H1 (cell line): ENCODE results near the gene FKBP10. TPM values are rescaled to one million over a fixed set of nuclear protein-coding genes. Genes with fewer than 3 reads are reported as not detected.

Experiments
- CTCF ChIA-PET: fragments of 300-600 bp; sonication (Branson Sonifier 250); formaldehyde crosslinking; loops from one replicate; lab custom pipeline; 2021; ENCODE audit not compliant: partially characterized antibody; lab: Charles Lee
- POLR2A ChIA-PET: fragments of 300-600 bp; sonication (Branson Sonifier 250); formaldehyde crosslinking; loops from one replicate; lab custom pipeline; 2021; ENCODE audit warnings: inconsistent platforms; ENCODE audit not compliant: partially characterized antibody; lab: Charles Lee
- DNase-seq, 2 experiments: peaks; one replicate each; pipeline versions ENCODE4 v3.0.0 to v3.0.0-alpha.2; 2010 to 2022; ENCODE audit warnings: low spot score in 2 of 2, low read depth in 1 of 2, mixed read lengths in 1 of 2
- FAIRE-seq: peaks from 2 replicates; lab custom pipeline; 2011; peaks lifted over from hg19 to GRCh38; lab: Jason Lieb, UNC
- H2AFZ ChIP-seq: 2 replicates; pipeline ENCODE4 v1.8.1; 2012; ENCODE audit warnings: low read length, inconsistent platforms
- H2AK5ac ChIP-seq: 2 replicates; pipeline ENCODE4 v1.6.1; 2013; ENCODE audit warnings: low read depth, low read length
- H2BK120ac ChIP-seq: replicated peaks from 2 replicates; pipeline ENCODE3; 2013; ENCODE audit warnings: low read depth, low read length, inconsistent platforms
- H2BK12ac ChIP-seq: 2 replicates; pipeline ENCODE4 v1.6.1; 2013; ENCODE audit warnings: low read depth, low read length
- H2BK15ac ChIP-seq: 2 replicates; pipeline ENCODE4 v1.6.1; 2013; ENCODE audit warnings: low read length
- H2BK20ac ChIP-seq: 2 replicates; pipeline ENCODE4 v1.6.1; 2013; ENCODE audit warnings: low read length
- H2BK5ac ChIP-seq: 2 replicates; pipeline ENCODE4 v1.6.1; 2013; ENCODE audit warnings: low read depth, low read length
- H3K14ac ChIP-seq: 2 replicates; pipeline ENCODE4 v1.6.1; 2013; ENCODE audit warnings: inconsistent platforms; ENCODE audit not compliant: insufficient read length
- H3K18ac ChIP-seq: 2 replicates; pipeline ENCODE4 v1.6.1; 2013; ENCODE audit warnings: low read length; ENCODE audit errors: extremely low read depth
- H3K23ac ChIP-seq: 2 replicates; pipeline ENCODE4 v1.6.1; 2013; ENCODE audit warnings: inconsistent platforms; ENCODE audit not compliant: insufficient read length
- H3K23me2 ChIP-seq: 2 replicates; pipeline ENCODE4 v1.6.1; 2013; ENCODE audit warnings: low read depth, low read length
- H3K27ac ChIP-seq: 2 replicates; pipeline ENCODE4 v1.6.1; 2011; ENCODE audit warnings: low read depth, low read length, inconsistent platforms
- H3K27me3 ChIP-seq, 4 experiments: replicated peaks in 1 of 4; 1 replicate in 1 of 4; 2 replicates in 3 of 4; pipeline versions ENCODE4 v1.6.1 to v1.8.1; 2011 to 2013; ENCODE audit warnings: low read length in 3 of 4, mild to moderate bottlenecking in 3 of 4, inconsistent platforms in 2 of 4, mixed read lengths in 2 of 4, moderate library complexity in 1 of 4; ENCODE audit not compliant: control insufficient read depth in 3 of 4, insufficient read depth in 3 of 4; ENCODE audit errors: extremely low read depth in 1 of 4
- H3K36me3 ChIP-seq, 4 experiments: 2 replicates each; pipeline versions ENCODE4 v1.6.1 to v1.8.1; 2011 to 2013; ENCODE audit warnings: mild to moderate bottlenecking in 4 of 4, low read length in 3 of 4, moderate library complexity in 2 of 4, control low read depth in 1 of 4, inconsistent platforms in 1 of 4; ENCODE audit not compliant: insufficient read depth in 4 of 4, control insufficient read depth in 2 of 4
- H3K4ac ChIP-seq: replicated peaks from 2 replicates; pipeline ENCODE3; 2013; ENCODE audit warnings: low read length, low read depth, mixed read lengths, inconsistent platforms; ENCODE audit not compliant: insufficient read length
- H3K4me1 ChIP-seq, 4 experiments: replicated peaks in 1 of 4; 1 replicate in 1 of 4; 2 replicates in 3 of 4; pipeline versions ENCODE4 v1.6.1 to v1.8.1; 2011 to 2013; ENCODE audit warnings: low read length in 3 of 4, inconsistent platforms in 2 of 4, mixed read lengths in 1 of 4; ENCODE audit not compliant: insufficient read depth in 4 of 4, control insufficient read depth in 3 of 4
- H3K4me2 ChIP-seq, 2 experiments: 2 replicates each; pipeline versions ENCODE4 v1.6.1 to v1.8.1; 2011 to 2013; ENCODE audit warnings: low read depth in 2 of 2, low read length in 2 of 2, control low read depth in 1 of 2, inconsistent platforms in 1 of 2, mild to moderate bottlenecking in 1 of 2; ENCODE audit not compliant: insufficient read depth in 1 of 2
- H3K4me3 ChIP-seq, 4 experiments: fragments of 200-600, 300-600 bp in 1 of 4; sonication (generic), shearing (Covaris generic), sonication (Bioruptor Twin) in 1 of 4; 2 replicates each; pipeline versions ENCODE4 v1.5.1 to v1.8.1; 2011 to 2016; ENCODE audit warnings: low read length in 4 of 4, low read depth in 3 of 4, control low read depth in 2 of 4, inconsistent platforms in 2 of 4, mild to moderate bottlenecking in 2 of 4, mixed read lengths in 1 of 4, moderate library complexity in 1 of 4; ENCODE audit not compliant: insufficient read depth in 2 of 4; ENCODE audit errors: extremely low read depth in 1 of 4
- H3K56ac ChIP-seq: replicated peaks from 2 replicates; pipeline ENCODE3; 2013; ENCODE audit warnings: low read depth, mild to moderate bottlenecking, mixed read lengths, low read length, inconsistent platforms; ENCODE audit not compliant: insufficient read length
- H3K79me1 ChIP-seq: 2 replicates; pipeline ENCODE4 v1.6.1; 2013; ENCODE audit warnings: low read depth, low read length, control low read depth
- H3K79me2 ChIP-seq, 2 experiments: 2 replicates each; pipeline versions ENCODE4 v1.6.1 to v1.8.1; 2012 to 2013; ENCODE audit warnings: low read length in 2 of 2, mild to moderate bottlenecking in 2 of 2, inconsistent platforms in 1 of 2; ENCODE audit not compliant: insufficient read depth in 2 of 2, control insufficient read depth in 1 of 2
- H3K9ac ChIP-seq, 4 experiments: replicated peaks in 1 of 4; 1 replicate in 1 of 4; 2 replicates in 3 of 4; pipeline versions ENCODE4 v1.6.1 to v1.8.1; 2011 to 2013; ENCODE audit warnings: low read depth in 3 of 4, low read length in 3 of 4, control low read depth in 2 of 4, mild to moderate bottlenecking in 2 of 4, moderate library complexity in 2 of 4, inconsistent platforms in 1 of 4; ENCODE audit errors: extremely low read depth in 1 of 4
- H3K9me3 ChIP-seq, 2 experiments: 2 replicates each; pipeline versions ENCODE4 v1.6.1 to v1.8.1; 2012 to 2013; ENCODE audit warnings: mild to moderate bottlenecking in 2 of 2, moderate library complexity in 2 of 2, control low read depth in 1 of 2, inconsistent platforms in 1 of 2, low read depth in 1 of 2, low read length in 1 of 2, mixed read lengths in 1 of 2; ENCODE audit not compliant: insufficient read depth in 2 of 2
- H4K20me1 ChIP-seq, 2 experiments: replicated peaks in 1 of 2; 2 replicates each; pipeline versions ENCODE3 to v1.8.1; 2011 to 2013; ENCODE audit warnings: inconsistent platforms in 2 of 2, low read length in 2 of 2, mild to moderate bottlenecking in 1 of 2; ENCODE audit not compliant: insufficient read depth in 2 of 2, control insufficient read depth in 1 of 2
- H4K5ac ChIP-seq: 2 replicates; pipeline ENCODE4 v1.6.1; 2013; ENCODE audit warnings: low read length, low read depth, mixed read lengths, inconsistent platforms; ENCODE audit not compliant: insufficient read length
- H4K8ac ChIP-seq: 2 replicates; pipeline ENCODE4 v1.8.0; 2013; ENCODE audit warnings: mild to moderate bottlenecking, moderate library complexity, low read length, inconsistent platforms; ENCODE audit not compliant: insufficient read depth; ENCODE audit errors: extremely low read depth
- H4K91ac ChIP-seq: replicated peaks from 2 replicates; pipeline ENCODE3; 2013; ENCODE audit warnings: low read length, mixed read lengths, inconsistent platforms; ENCODE audit not compliant: insufficient read length
- BACH1 ChIP-seq: IDR thresholded peaks from 2 replicates; pipeline ENCODE4 v1.6.1; 2012; ENCODE audit warnings: low read length, improper control_type of control experiment
- CREB1 ChIP-seq: IDR thresholded peaks from 2 replicates; pipeline ENCODE4 v1.6.1; 2012; ENCODE audit warnings: inconsistent platforms
- CTBP2 ChIP-seq: IDR thresholded peaks from 2 replicates; pipeline ENCODE4 v1.7.0; 2011; ENCODE audit warnings: borderline replicate concordance, mild to moderate bottlenecking, moderate library complexity, mixed read lengths, low read length; ENCODE audit not compliant: insufficient read depth, insufficient read length
- CTCF ChIP-seq, 3 experiments: IDR thresholded peaks; 1 replicate in 2 of 3; 2 replicates in 1 of 3; pipeline versions ENCODE4 v1.5.1 to v1.6.1; 2011; ENCODE audit warnings: low read length in 3 of 3, mild to moderate bottlenecking in 3 of 3, inconsistent platforms in 2 of 3, low read depth in 1 of 3, moderate library complexity in 1 of 3; ENCODE audit not compliant: insufficient read depth in 1 of 3; ENCODE audit errors: control extremely low read depth in 1 of 3
- EGR1 ChIP-seq: IDR thresholded peaks from 2 replicates; pipeline ENCODE4 v1.6.1; 2011; ENCODE audit warnings: low read depth, low read length, borderline replicate concordance
- GTF2F1 ChIP-seq: IDR thresholded peaks from 2 replicates; pipeline ENCODE4 v1.6.1; 2012; ENCODE audit warnings: low read depth, low read length, improper control_type of control experiment, borderline replicate concordance
- SRF ChIP-seq: IDR thresholded peaks from 2 replicates; pipeline ENCODE4 v1.6.1; 2011; ENCODE audit warnings: mild to moderate bottlenecking, low read depth, low read length, moderate library complexity
- TAF1 ChIP-seq: IDR thresholded peaks from 2 replicates; pipeline ENCODE4 v1.6.1; 2011; ENCODE audit warnings: mild to moderate bottlenecking, low read depth, low read length
- USF2 ChIP-seq: IDR thresholded peaks from 2 replicates; pipeline ENCODE4 v1.6.1; 2011; ENCODE audit warnings: low read length, improper control_type of control experiment
- WGBS, 2 experiments: shearing (Covaris generic) in 1 of 2; methylation state at CpG; one replicate each; pipeline versions ENCODE4 v1.1.6 to v1.1.7; 2013 to 2015; ENCODE audit warnings: low lambda C conversion rate in 2 of 2, mixed read lengths in 2 of 2, inconsistent platforms in 1 of 2, low coverage in 1 of 2, missing lambda C conversion rate in 1 of 2; ENCODE audit not compliant: insufficient replicate concordance in 2 of 2, insufficient coverage in 1 of 2, insufficient read length in 1 of 2; ENCODE audit errors: extremely low coverage in 1 of 2, missing lambda C conversion rate in 1 of 2; 5-methylcytosine and 5-hydroxymethylcytosine counted together
- polyA plus RNA-seq, 7 experiments: library from polyadenylated mRNA; depleted of rRNA in 3 of 7; stranded (reverse) in 5 of 7; unstranded in 2 of 7; fragments of >200 nt in 5 of 7; fragments of 200-250 nt in 2 of 7; gene quantifications; 1 replicate in 5 of 7; 2 replicates in 1 of 7; 4 replicates in 1 of 7; pipeline versions ENCODE4 v1.2.1 to v1.2.3, GENCODE V29; 2011 to 2013; ENCODE audit warnings: missing spikeins in 2 of 7, mixed read lengths in 2 of 7
- total RNA-seq: library from RNA; stranded (reverse); fragmentation: NEBNext Ultra II Directional; extraction: Animal tissue kit (Norgen Biotek cat#: 25700); gene quantifications from 2 replicates; pipeline ENCODE4 v1.2.1, GENCODE V29; 2021

The FKBP10 gene
- total and polyA plus RNA-seq, 2 of the 8 experiments (the other 6 are each of a cell fraction or from before 2014, with no cell fraction given) = 173 to 283 TPM

- FAIRE-seq = peak; percentile 19
- Histone ChIP-seq H3K18ac (peak overlapping the region; percentile 93), H4K20me1 (peaks cover 0 to 8% of the 10 kb centered on the region in 2 experiments), H3K23ac (no peak overlapping the region), H3K4me1 (peaks cover 2 to 19% (median 13%) of the 10 kb centered on the region in 4 experiments), H2AK5ac (0 out of 2 replicates have a peak overlapping the region, but pooled peaks have one; percentile 90), H3K56ac (peak overlapping the region; percentile 71), H3K4ac (peak overlapping the region; percentile 88), H3K9ac (peak overlapping the region in 3 of 4 experiments; percentile 62 to 84 (median 73); a peak in 6 of 7 replicates), H2BK15ac (no peak overlapping the region), H3K9me3 (no peaks in the 10 kb centered on the region), H3K14ac (no peak overlapping the region), H3K23me2 (peaks cover 16% of the 10 kb centered on the region), H3K27ac (peak overlapping the region; percentile 82), H2BK120ac (peak overlapping the region; percentile 94), H2BK5ac (peak overlapping the region; percentile 76), H3K36me3 (no peaks in the 10 kb centered on the region), H4K5ac (peak overlapping the region; percentile 78), H3K79me2 (peaks cover 0 to 45% of the 10 kb centered on the region in 2 experiments; a peak in 3 of 4 replicates), H2BK20ac (peak overlapping the region; percentile 96; the same call in 1 of the 2 replicates), H2AFZ (no peak overlapping the region), H4K8ac (no peak overlapping the region), H2BK12ac (peak overlapping the region; percentile 98), H3K79me1 (peaks cover 10% of the 10 kb centered on the region), H3K4me3 (peak overlapping the region; percentile 64 to 80 (median 72)), H3K27me3 (no peaks in the 10 kb centered on the region), H4K91ac (peak overlapping the region; percentile 67), H3K4me2 (peak overlapping the region; percentile 89 to 97)
- ChIA-PET POLR2A (interaction anchor here (0.5 to 9.3 kb wide), 14 partner anchors 9 to 135 kb away, joined by 3 to 84 read pairs (median 12); partner anchors contain the start of genes ACLY, EIF1, FKBP10 and HAP1), CTCF (interaction anchor here (0.7 to 2.9 kb wide), 7 partner anchors 7 to 98 kb away, joined by 3 to 21 read pairs (median 4); no protein-coding TSS in a partner anchor)
- 24% methylated on average over 6 of the region's 6 CpGs; no CpG with 5 or more reads in 1 of the 2 experiments for WGBS, 2 experiments
- no peak for DNase-seq
- no peak for TF ChIP-seq GTF2F1
- TF ChIP-seq USF2 = no peak
- TF ChIP-seq CTBP2 = no peak
- TF ChIP-seq CREB1 = no peak
- TF ChIP-seq SRF = no peak
- no peak for TF ChIP-seq CTCF (IDR thresholded peaks at IDR 0.05; ENCODE audit: control extremely low read depth in 1 of 3, insufficient read depth in 1 of 3, low read depth in 1 of 3, low read length in 3 of 3)
- no peak for TF ChIP-seq BACH1
- TF ChIP-seq EGR1 = peak; percentile 87; the same call in 1 of the 2 replicates
- TF ChIP-seq TAF1 = no peak
Measured at GRCh38 chr17:41784207-41784744, 28.5 kb upstream of the FKBP10 start.
